ENCODE measurements around the gene MCM9. TPM values are rescaled to one million over a fixed set of nuclear protein-coding genes. Genes with fewer than 3 reads are reported as not detected.

Gene MCM9
- total and polyA plus RNA-seq, 2 donors (not counting 1 experiment from before 2014, with no cell fraction given) = 14.0 to 54.5 TPM

DNA sequence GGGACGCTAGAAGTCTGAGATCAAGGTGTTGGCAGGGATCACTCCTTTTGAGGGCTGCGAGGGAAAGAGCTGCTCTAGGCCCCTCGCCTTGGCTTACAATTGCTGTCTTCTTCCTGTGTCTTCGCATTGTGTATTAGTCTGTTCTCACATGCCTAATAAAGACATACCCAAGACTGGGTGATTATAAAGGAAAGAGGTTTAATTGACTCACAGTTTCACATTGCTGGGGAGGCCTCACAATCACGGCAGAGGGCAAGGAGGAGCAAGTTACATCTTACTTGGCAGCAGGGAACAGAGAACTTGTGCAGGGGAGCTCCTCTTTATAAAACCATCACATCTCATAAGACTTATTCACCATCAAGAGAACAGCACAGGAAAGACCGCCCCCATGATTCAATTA, 143.5 kb downstream of the MCM9 start:
- Mint-ChIP-seq H3K27me3 (no peaks in the 10 kb centered on the region), H3K4me1 (peaks cover 20% of the 10 kb centered on the region), H3K4me3 (no peak overlapping the region), H3K27ac (no peak overlapping the region), H3K9me3 (ENCODE audit: insufficient read depth) (no peaks in the 10 kb centered on the region)
- Histone ChIP-seq H3K4me1 (ENCODE audit: control insufficient read depth in 2 of 2, insufficient read depth in 2 of 2, low read length in 2 of 2) (peaks cover 7 to 19% of the 10 kb centered on the region in 2 donors), H4K20me1 (ENCODE audit: control insufficient read depth, insufficient read depth, low read length, poor library complexity, severe bottlenecking) (no peaks in the 10 kb centered on the region), H3K4me3 (ENCODE audit: control extremely low read depth in 1 of 5, extremely low read depth in 1 of 5, insufficient read depth in 1 of 5, low read depth in 2 of 5, low read length in 4 of 5) (no peak overlapping the region), H3K27ac (ENCODE audit: low read length in 2 of 2) (no peak overlapping the region), H3K9me3 (ENCODE audit: control extremely low read depth in 1 of 3, control insufficient read depth in 2 of 3, insufficient read depth in 1 of 3, low read length in 2 of 3) (no peaks in the 10 kb centered on the region), H3K79me2 (ENCODE audit: control insufficient read depth, insufficient read depth, low read length) (no peaks in the 10 kb centered on the region), H3K36me3 (replicated peaks in 1 of 2; ENCODE audit: control extremely low read depth in 1 of 2, control insufficient read depth in 1 of 2, extremely low read depth in 1 of 2, insufficient read depth in 2 of 2, low read length in 1 of 2) (no peaks in the 10 kb centered on the region), H3K27me3 (replicated peaks in 1 of 4; ENCODE audit: control extremely low read depth in 1 of 4, control insufficient read depth in 3 of 4, insufficient read depth in 4 of 4, low read length in 3 of 4) (no peaks in the 10 kb centered on the region), H2AFZ (ENCODE audit: insufficient read depth, low read depth, low read length, poor library complexity, severe bottlenecking) (no peak overlapping the region), H3K4me2 (replicated peaks; ENCODE audit: low read depth, low read length, poor library complexity, severe bottlenecking) (no peak overlapping the region), H3K9ac (ENCODE audit: low read length) (no peak overlapping the region)
- TF ChIP-seq EZH2 (IDR thresholded peaks at IDR 0.05; ENCODE audit: borderline replicate concordance, insufficient read depth, low read depth, low read length, poor library complexity, severe bottlenecking) (no peak), CTCF (IDR thresholded peaks at IDR 0.05) (no peak)
- 100% methylated on average over 3 of the region's 6 CpGs for WGBS (ENCODE audit: insufficient coverage)
- ATAC-seq (ENCODE audit: low read depth) (no peak), DNase-seq (no peak)
- POLR2A ChIA-PET = no interaction called here
- intact Hi-C loops (cut with micrococcal nuclease) = no loop called here
- CTCF ChIA-PET = interaction anchor here (1.8 to 3.6 kb wide), 2 partner anchors 9 to 11 kb away, joined by 9 to 10 read pairs; no protein-coding TSS in a partner anchor

DNA sequence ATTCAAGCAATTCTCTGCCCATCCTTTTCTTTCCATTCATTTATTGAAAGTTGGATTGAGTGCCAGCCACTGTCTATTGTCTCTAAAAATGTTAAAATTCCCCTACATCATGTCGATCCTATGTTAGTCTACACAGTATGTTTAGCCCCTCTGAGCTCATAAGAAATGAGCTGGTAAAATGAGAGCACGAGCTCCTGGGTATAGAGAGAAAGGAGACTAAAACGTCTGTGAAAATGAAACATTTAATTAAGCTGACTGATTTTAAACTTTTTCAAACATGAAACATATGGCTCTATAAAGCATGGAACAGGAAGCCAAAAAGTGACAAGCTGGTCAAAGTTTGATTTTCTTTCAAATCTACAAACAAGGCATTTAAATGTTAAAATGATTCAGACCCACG, 145.0 kb downstream of the MCM9 start:
- Histone ChIP-seq H3K9ac (ENCODE audit: low read length) (no peak overlapping the region), H3K36me3 (replicated peaks in 1 of 2; ENCODE audit: control extremely low read depth in 1 of 2, control insufficient read depth in 1 of 2, extremely low read depth in 1 of 2, insufficient read depth in 2 of 2, low read length in 1 of 2) (no peaks in the 10 kb centered on the region), H2AFZ (ENCODE audit: insufficient read depth, low read depth, low read length, poor library complexity, severe bottlenecking) (no peak overlapping the region), H3K27ac (ENCODE audit: low read length in 2 of 2) (no peak overlapping the region), H3K9me3 (ENCODE audit: control extremely low read depth in 1 of 3, control insufficient read depth in 2 of 3, insufficient read depth in 1 of 3, low read length in 2 of 3) (no peaks in the 10 kb centered on the region), H3K27me3 (replicated peaks in 1 of 4; ENCODE audit: control extremely low read depth in 1 of 4, control insufficient read depth in 3 of 4, insufficient read depth in 4 of 4, low read length in 3 of 4) (no peaks in the 10 kb centered on the region), H3K4me1 (ENCODE audit: control insufficient read depth in 2 of 2, insufficient read depth in 2 of 2, low read length in 2 of 2) (peaks cover 7 to 12% of the 10 kb centered on the region in 2 donors), H3K4me2 (replicated peaks; ENCODE audit: low read depth, low read length, poor library complexity, severe bottlenecking) (no peak overlapping the region), H3K79me2 (ENCODE audit: control insufficient read depth, insufficient read depth, low read length) (no peaks in the 10 kb centered on the region), H4K20me1 (ENCODE audit: control insufficient read depth, insufficient read depth, low read length, poor library complexity, severe bottlenecking) (no peaks in the 10 kb centered on the region), H3K4me3 (ENCODE audit: control extremely low read depth in 1 of 5, extremely low read depth in 1 of 5, insufficient read depth in 1 of 5, low read depth in 2 of 5, low read length in 4 of 5) (no peak overlapping the region)
- Mint-ChIP-seq H3K9me3 (ENCODE audit: insufficient read depth) (no peaks in the 10 kb centered on the region), H3K4me3 (no peak overlapping the region), H3K4me1 (peaks cover 15% of the 10 kb centered on the region), H3K27ac (no peak overlapping the region), H3K27me3 (no peaks in the 10 kb centered on the region)
- WGBS (ENCODE audit: insufficient coverage) = 20% methylated on average over 1 of the region's 4 CpGs
- DNase-seq (no peak), ATAC-seq (ENCODE audit: low read depth) (no peak)
- ChIA-PET CTCF (interaction anchor here (1.2 to 1.8 kb wide), 3 partner anchors 11 to 19 kb away, joined by 3 to 9 read pairs (median 3); no protein-coding TSS in a partner anchor), POLR2A (no interaction called here)
- no peak for TF ChIP-seq EZH2 (IDR thresholded peaks at IDR 0.05; ENCODE audit: borderline replicate concordance, insufficient read depth, low read depth, low read length, poor library complexity, severe bottlenecking)
- TF ChIP-seq CTCF (IDR thresholded peaks at IDR 0.05) = no peak
- intact Hi-C loops (cut with micrococcal nuclease) = no loop called here
